K562 (cell line): Measurements from ENCODE around the gene STX11. TPM values are rescaled to one million over a fixed set of nuclear protein-coding genes. Genes with fewer than 3 reads are reported as not detected.

Source experiments
- BCOR ChIP-seq: fragments of 450-650 bp; IDR thresholded peaks from 2 replicates; pipeline ENCODE4 v1.6.1; 2016
- E2F4 ChIP-seq: sonication (generic); formaldehyde crosslinking; IDR thresholded peaks from 2 replicates; pipeline ENCODE4 v1.8.0; 2022; ENCODE audit warnings: mild to moderate bottlenecking, low read depth, missing genetic modification reagents
- ELF2 ChIP-seq: fragments of 250-450 bp; sonication (Bioruptor Pico); IDR thresholded peaks from 2 replicates; pipeline ENCODE4 v1.5.0; 2021; ENCODE audit warnings: mild to moderate bottlenecking
- ESRRA ChIP-seq: fragments of 450-650 bp; IDR thresholded peaks from 2 replicates; pipeline ENCODE4 v1.6.1; 2014; ENCODE audit warnings: low read depth, mild to moderate bottlenecking, moderate library complexity, borderline replicate concordance
- HMGXB4 ChIP-seq: sonication (generic); formaldehyde crosslinking; IDR thresholded peaks from 2 replicates; pipeline ENCODE4 v1.8.1; 2023; ENCODE audit warnings: mild to moderate bottlenecking, missing genetic modification reagents
- KAT7 ChIP-seq: sonication (generic); formaldehyde crosslinking; IDR thresholded peaks from 2 replicates; pipeline ENCODE4 v1.8.0; 2022; ENCODE audit warnings: missing genetic modification reagents, mild to moderate bottlenecking, borderline replicate concordance
- PBX2 ChIP-seq, 2 experiments: IDR thresholded peaks in 1 of 2; conservative IDR thresholded peaks in 1 of 2; 2 replicates each; pipeline ENCODE4 v1.6.1; 2016; ENCODE audit warnings: low read depth in 2 of 2, mild to moderate bottlenecking in 1 of 2, missing compliant biosample characterization in 1 of 2, missing genetic modification characterization in 1 of 2, moderate library complexity in 1 of 2
- PHB ChIP-seq: fragments of 250-450 bp; sonication (Bioruptor Pico); IDR thresholded peaks from 2 replicates; pipeline ENCODE4 v1.5.0; 2021
- PHF20 ChIP-seq: fragments of 450-650 bp; IDR thresholded peaks from 2 replicates; pipeline ENCODE4 v1.6.1; 2018; ENCODE audit not compliant: partially characterized antibody
- SMARCA5 ChIP-seq: fragments of 450-650 bp; IDR thresholded peaks from 2 replicates; pipeline ENCODE4 v1.6.1; 2016
- SNAPC5 ChIP-seq: fragments of 250-450 bp; sonication (Bioruptor Pico); IDR thresholded peaks from 2 replicates; pipeline ENCODE4 v1.8.0; 2021; ENCODE audit warnings: moderate library complexity, mild to moderate bottlenecking, inconsistent platforms
- UBTF ChIP-seq, 2 experiments: IDR thresholded peaks; 2 replicates each; pipeline ENCODE4 v1.6.1; 2012; ENCODE audit warnings: improper control_type of control experiment in 2 of 2, low read depth in 2 of 2, low read length in 2 of 2, borderline replicate concordance in 1 of 2
- ZC3H11A ChIP-seq: IDR thresholded peaks from 2 replicates; pipeline ENCODE4 v1.6.1; 2012; ENCODE audit warnings: low read depth, low read length, improper control_type of control experiment
- ZNF133 ChIP-seq: fragments of 250-450 bp; sonication (Bioruptor Pico); IDR thresholded peaks from 2 replicates; pipeline ENCODE4 v1.4.0; 2020; ENCODE audit warnings: mild to moderate bottlenecking
- ZNF280A ChIP-seq: fragments of 450-650 bp; IDR thresholded peaks from 2 replicates; pipeline ENCODE4 v1.6.1; 2018; ENCODE audit warnings: mild to moderate bottlenecking, low read depth; ENCODE audit not compliant: partially characterized antibody
- ZNF586 ChIP-seq: fragments of 450-650 bp; formaldehyde crosslinking; conservative IDR thresholded peaks from 2 replicates; pipeline ENCODE4 v1.4.0; 2020; ENCODE audit warnings: mild to moderate bottlenecking, moderate library complexity
- ZNF699 ChIP-seq: fragments of 250-450 bp; sonication (Bioruptor Pico); IDR thresholded peaks from 2 replicates; pipeline ENCODE4 v1.8.0; 2021; ENCODE audit warnings: mild to moderate bottlenecking, moderate library complexity; ENCODE audit not compliant: insufficient replicate concordance
- polyA plus RNA-seq, 8 experiments: library from polyadenylated mRNA; depleted of rRNA in 4 of 8; stranded (reverse) in 5 of 8; unstranded in 3 of 8; fragments of >200 nt; fragmentation: Nextera tagmentation in 2 of 8; fragmentation: Illumina TruSeq in 1 of 8; extraction: Ambion mirVana in 2 of 8; extraction: Trizol in 1 of 8; gene quantifications; 2 replicates each; pipeline versions ENCODE4 v1.2.1 to v1.2.3, GENCODE V29; 2011 to 2014; ENCODE audit warnings: inconsistent platforms in 1 of 8, missing spikeins in 1 of 8
- total RNA-seq, 7 experiments: library from RNA; depleted of rRNA in 6 of 7; stranded (reverse); fragments of >200 nt in 6 of 7; fragmentation: Illumina TruSeq in 2 of 7; extraction: Trizol in 2 of 7; gene quantifications; 2 replicates each; pipeline versions ENCODE4 v1.2.1 to v1.2.3, GENCODE V29; 2011 to 2021; ENCODE audit warnings: low replicate concordance in 1 of 7

STX11 gene
- total and polyA plus RNA-seq, 9 of the 15 experiments (the other 6 are each of a cell fraction or from before 2014, with no cell fraction given) = 0.06 to 0.73 (median 0.40) TPM

GRCh38 chr6:144215402-144215931 lies 65.2 kb downstream of the STX11 start (continued):
- no peak for TF ChIP-seq ZNF280A
- no peak for TF ChIP-seq ZNF699 (CRISPR knock-in tag)
- TF ChIP-seq PHB (CRISPR knock-in tag) = no peak
- TF ChIP-seq PBX2 (CRISPR knock-in tag; IDR thresholded peaks at IDR 0.05; ENCODE audit: low read depth) = no peak
- no peak for TF ChIP-seq PBX2 (tag; conservative IDR thresholded peaks at IDR 0.05; ENCODE audit: low read depth)
- TF ChIP-seq ELF2 (CRISPR knock-in tag) = no peak
- no peak for TF ChIP-seq SNAPC5 (CRISPR knock-in tag)
- no peak for TF ChIP-seq HMGXB4
- TF ChIP-seq KAT7 (CRISPR knock-in tag) = no peak
- no peak for TF ChIP-seq BCOR
- no peak for TF ChIP-seq UBTF (IDR thresholded peaks at IDR 0.05; ENCODE audit: borderline replicate concordance in 1 of 2, low read depth in 2 of 2, low read length in 2 of 2)
- no peak for TF ChIP-seq ZNF133 (CRISPR knock-in tag)
- no peak for TF ChIP-seq PHF20
- no peak; the same call in 1 of the 2 replicates for TF ChIP-seq E2F4 (CRISPR knock-in tag)
- TF ChIP-seq ZC3H11A = no peak
- TF ChIP-seq ZNF586 (CRISPR knock-in tag) = no peak
- peak; percentile 55; the same call in 1 of the 2 replicates for TF ChIP-seq SMARCA5
- TF ChIP-seq ESRRA = no peak
